ENCODE results near the gene STK4. TPM values are rescaled to one million over a fixed set of nuclear protein-coding genes. Genes with fewer than 3 reads are reported as not detected.
A peak's percentile ranks its signal among the peaks of the same experiment; 100 is the strongest.

STK4 gene
- total RNA-seq, 1 donor from 2014 or later: 17.4 TPM

DNA sequence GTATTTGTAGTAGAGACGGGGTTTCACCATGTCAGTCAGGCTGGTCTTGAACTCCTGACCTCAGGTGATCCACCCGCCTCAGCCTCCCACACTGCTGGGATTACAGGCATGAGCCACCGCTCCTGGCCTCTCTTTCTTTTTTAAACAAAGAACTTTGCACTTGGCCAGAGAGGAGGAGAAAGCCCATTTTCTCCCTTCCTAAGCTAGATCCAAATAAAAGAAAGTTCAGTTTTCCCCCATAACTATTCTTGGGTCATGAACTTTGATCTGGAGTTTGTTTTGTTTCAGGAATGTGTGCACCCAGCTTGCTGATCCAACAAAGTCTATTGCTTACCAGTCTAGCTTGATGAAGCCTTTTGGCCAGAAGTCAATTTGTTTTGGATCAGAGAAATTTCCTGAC is 111.2 kb downstream of the STK4 start:
- no peak overlapping the region for H3K4me3 ChIP-seq (ENCODE audit: low read depth, low read length)
- no peak for DNase-seq (ENCODE audit: low read depth)
- TF ChIP-seq, protein P1, sequence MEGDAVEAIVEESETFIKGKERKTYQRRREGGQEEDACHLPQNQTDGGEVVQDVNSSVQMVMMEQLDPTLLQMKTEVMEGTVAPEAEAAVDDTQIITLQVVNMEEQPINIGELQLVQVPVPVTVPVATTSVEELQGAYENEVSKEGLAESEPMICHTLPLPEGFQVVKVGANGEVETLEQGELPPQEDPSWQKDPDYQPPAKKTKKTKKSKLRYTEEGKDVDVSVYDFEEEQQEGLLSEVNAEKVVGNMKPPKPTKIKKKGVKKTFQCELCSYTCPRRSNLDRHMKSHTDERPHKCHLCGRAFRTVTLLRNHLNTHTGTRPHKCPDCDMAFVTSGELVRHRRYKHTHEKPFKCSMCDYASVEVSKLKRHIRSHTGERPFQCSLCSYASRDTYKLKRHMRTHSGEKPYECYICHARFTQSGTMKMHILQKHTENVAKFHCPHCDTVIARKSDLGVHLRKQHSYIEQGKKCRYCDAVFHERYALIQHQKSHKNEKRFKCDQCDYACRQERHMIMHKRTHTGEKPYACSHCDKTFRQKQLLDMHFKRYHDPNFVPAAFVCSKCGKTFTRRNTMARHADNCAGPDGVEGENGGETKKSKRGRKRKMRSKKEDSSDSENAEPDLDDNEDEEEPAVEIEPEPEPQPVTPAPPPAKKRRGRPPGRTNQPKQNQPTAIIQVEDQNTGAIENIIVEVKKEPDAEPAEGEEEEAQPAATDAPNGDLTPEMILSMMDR (conservative IDR thresholded peaks at IDR 0.05; ENCODE audit: low read depth, low read length): no peak

DNA sequence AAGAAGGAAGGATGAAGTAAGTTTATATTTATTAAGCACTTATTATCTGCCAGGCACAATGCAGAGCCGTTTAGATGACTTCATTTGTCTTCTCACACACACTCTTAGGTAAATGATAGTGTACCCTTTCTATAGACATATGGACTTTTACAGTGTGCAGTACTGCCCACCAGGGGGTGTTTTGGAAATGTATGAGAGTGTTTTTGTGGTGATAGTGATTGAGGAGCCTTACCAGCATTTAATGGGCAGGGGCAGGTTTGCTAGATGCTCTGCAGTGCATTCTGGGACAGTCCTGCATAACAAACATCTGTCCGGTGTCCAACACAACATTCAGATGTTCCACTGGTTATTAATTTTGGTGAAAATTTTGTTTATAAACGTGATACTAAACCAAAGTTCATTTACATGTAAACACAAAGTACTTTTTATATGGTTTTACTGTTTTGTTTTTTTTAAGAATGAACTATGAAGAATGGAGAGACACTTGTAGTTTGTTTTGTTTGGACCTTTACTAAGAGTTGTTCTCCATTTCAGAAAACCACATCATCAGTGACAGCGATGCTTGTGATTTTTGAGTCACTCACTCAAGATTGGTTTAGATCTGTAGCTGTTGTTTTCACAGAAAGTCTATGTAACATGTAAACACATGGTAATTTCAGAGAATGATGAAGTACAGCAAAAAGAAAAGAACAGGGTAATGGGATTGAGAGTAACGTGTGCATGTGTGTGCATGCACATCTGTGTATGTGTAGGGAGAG is 114.7 kb downstream of the STK4 start:
- TF ChIP-seq, protein P1 (conservative IDR thresholded peaks at IDR 0.05; ENCODE audit: low read depth, low read length): peak; percentile 55
- DNase-seq (ENCODE audit: low read depth): no peak
- no peak overlapping the region for H3K4me3 ChIP-seq (ENCODE audit: low read depth, low read length)

DNA sequence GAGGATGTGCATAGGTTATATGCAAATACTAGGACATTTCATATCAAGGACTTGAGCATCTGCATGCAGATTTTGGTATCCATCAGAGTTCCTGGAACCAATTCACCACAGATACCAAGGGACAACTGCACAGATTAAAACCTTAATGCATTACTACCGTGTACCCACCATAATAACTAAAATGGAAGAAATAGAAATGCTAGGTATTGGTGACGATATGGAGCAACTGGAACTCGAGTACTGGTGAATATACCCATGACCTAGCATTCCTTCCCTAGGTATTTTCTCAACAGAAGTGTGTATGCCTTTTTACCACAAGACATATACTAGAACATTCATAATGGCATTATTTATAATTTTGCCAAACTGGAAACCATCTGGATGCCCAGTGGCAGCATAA is 116.2 kb downstream of the STK4 start:
- TF ChIP-seq, protein P1 (conservative IDR thresholded peaks at IDR 0.05; ENCODE audit: low read depth, low read length): no peak
- no peak for DNase-seq (ENCODE audit: low read depth)
- no peak overlapping the region for H3K4me3 ChIP-seq (ENCODE audit: low read depth, low read length)

DNA sequence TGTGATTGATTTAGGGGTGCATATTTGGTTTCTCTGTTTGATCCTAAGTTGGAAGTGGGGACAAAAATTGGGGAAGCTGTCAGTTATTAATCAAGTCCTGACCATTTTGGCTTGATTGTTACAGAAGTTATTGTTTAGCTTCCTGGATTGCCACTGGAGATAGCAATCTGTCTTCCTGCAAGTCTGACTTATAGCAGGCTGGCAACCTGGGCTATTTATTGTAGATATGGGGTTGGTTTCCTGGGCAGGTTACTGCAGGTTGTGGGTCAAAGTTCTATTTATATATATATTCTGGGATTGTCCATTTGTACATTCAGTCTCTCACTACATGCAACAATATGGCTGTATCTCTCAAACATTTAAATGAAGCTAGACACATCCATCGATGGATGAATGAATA is 116.8 kb downstream of the STK4 start:
- no peak for DNase-seq (ENCODE audit: low read depth)
- TF ChIP-seq, protein P1 (conservative IDR thresholded peaks at IDR 0.05; ENCODE audit: low read depth, low read length): no peak
- no peak overlapping the region for H3K4me3 ChIP-seq (ENCODE audit: low read depth, low read length)

DNA sequence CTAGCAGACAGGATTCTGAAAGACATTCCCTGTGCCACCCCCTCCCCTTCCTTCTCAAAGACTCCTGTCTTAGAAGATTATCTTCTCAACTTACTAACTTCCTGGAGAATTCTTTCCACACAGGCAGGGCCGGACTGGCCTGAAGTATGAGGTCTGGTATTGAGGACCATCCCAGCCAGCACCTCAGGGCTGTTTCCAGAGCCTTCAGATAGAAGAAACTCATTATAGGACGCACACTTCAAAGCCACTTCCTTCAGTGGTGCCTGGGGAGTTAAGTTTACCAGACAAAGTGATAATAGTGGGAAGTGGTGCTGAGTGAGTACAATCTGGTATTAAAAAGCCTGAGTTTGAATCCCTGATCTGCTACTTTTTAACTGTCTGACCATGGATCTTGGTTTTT is 119.0 kb downstream of the STK4 start:
- no peak overlapping the region for H3K4me3 ChIP-seq (ENCODE audit: low read depth, low read length)
- DNase-seq (ENCODE audit: low read depth): no peak
- TF ChIP-seq, protein P1 (conservative IDR thresholded peaks at IDR 0.05; ENCODE audit: low read depth, low read length): no peak

DNA sequence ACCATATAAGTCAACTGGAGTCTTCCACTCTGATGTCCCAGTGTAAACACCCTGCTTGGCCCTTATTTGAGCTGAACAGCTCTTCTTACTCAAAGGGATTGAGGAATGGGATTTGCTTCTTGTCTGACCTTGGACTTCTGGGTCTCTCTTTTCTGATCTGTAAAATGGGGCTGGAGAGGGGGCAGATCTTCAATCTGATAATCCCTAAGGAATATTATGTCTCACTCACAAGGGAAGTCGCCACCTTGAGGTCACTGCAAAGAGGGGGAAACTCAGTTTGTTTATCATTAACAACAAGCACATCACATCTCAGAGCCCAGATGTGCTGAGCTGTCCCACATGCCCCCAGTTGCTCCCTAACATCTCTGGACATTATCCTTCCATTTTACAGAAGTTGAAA is 119.6 kb downstream of the STK4 start:
- TF ChIP-seq, protein P1 (conservative IDR thresholded peaks at IDR 0.05; ENCODE audit: low read depth, low read length): no peak
- H3K4me3 ChIP-seq (ENCODE audit: low read depth, low read length): no peak overlapping the region
- DNase-seq (ENCODE audit: low read depth): no peak

Data from epithelial cell of proximal tubule (primary cell).